Raji (cell line): ENCODE data around the gene AKT1.

Experiments used
- POLR2A ChIP-seq: IDR thresholded peaks from 2 replicates; pipeline ENCODE4 v1.6.1; 2011; ENCODE audit warnings: low read depth, low read length, control low read depth; ENCODE audit not compliant: insufficient read depth

AKT1 gene

GRCh38 chr14:104722938-104723650, 72.5 kb downstream of the AKT1 start:
- no peak for TF ChIP-seq POLR2A

DNA sequence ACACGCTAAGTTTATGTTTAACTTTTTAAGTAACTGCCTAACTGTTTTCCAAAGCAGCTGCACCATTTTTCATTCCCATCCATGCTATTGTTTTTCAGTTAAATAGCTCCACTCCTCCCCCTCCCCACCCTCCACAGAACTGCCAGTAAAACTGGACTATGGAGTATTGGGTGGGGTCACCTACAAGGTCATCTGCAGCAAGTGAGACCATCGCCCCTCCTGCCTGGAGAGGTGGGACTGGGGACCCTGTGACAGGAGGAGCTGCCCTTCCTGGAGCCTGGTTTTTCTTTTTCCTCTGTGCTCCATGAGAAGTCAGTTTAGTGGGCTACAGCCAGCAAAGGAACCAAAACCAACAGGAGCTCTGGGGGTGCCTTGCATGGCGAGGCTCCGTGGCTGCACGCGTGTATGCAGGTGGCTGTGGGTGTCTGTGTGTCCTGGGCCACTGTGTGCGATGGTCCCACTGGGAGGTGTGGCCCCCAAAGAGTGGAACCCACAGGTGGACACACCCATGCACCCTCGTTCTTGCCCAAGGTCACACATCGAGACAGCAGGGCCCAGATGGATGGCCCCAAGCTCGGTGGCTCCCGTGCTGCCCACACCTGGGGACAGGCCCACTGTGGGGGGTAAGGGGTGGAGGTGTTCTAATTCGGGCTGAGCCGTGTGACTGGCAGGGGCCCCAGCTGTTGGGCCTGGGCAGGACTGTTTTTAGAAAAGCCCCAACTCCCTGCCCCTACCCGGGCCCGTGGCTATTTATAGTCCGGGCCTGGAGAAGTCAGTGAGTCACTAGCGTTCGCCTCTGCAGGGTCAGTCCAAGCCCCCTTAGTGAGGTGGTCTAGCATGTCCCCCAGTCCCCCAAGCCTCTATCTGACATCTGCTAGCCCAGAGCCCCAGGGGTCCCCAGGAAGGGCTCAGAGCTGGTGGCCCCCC, 73.8 kb downstream of the AKT1 start:
- TF ChIP-seq POLR2A = no peak
